Measurements from ENCODE around the gene OR6K3.

- no peak for TF ChIP-seq POLR2AphosphoS5 (IDR thresholded peaks at IDR 0.05)
- TF ChIP-seq, protein P1, sequence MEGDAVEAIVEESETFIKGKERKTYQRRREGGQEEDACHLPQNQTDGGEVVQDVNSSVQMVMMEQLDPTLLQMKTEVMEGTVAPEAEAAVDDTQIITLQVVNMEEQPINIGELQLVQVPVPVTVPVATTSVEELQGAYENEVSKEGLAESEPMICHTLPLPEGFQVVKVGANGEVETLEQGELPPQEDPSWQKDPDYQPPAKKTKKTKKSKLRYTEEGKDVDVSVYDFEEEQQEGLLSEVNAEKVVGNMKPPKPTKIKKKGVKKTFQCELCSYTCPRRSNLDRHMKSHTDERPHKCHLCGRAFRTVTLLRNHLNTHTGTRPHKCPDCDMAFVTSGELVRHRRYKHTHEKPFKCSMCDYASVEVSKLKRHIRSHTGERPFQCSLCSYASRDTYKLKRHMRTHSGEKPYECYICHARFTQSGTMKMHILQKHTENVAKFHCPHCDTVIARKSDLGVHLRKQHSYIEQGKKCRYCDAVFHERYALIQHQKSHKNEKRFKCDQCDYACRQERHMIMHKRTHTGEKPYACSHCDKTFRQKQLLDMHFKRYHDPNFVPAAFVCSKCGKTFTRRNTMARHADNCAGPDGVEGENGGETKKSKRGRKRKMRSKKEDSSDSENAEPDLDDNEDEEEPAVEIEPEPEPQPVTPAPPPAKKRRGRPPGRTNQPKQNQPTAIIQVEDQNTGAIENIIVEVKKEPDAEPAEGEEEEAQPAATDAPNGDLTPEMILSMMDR (IDR thresholded peaks at IDR 0.05): no peak
These were observed 856 bp downstream of the OR6K3 start for GRCh38 chr1:158719664-158720063.
